22Rv1 (cell line): ENCODE data around the gene OTUD5.
"Not testable (repeated sequence)": the region's sequence is repeated elsewhere in the genome, so short reads cannot be mapped to it uniquely, and the experiment has no call there.

Experiments used
- H3K27ac ChIP-seq: fragments of 450-650 bp; 2 replicates; pipeline ENCODE4 v1.5.1; 2017
- CTCF ChIP-seq: fragments of 450-650 bp; IDR thresholded peaks from 2 replicates; pipeline ENCODE4 v1.5.1; 2017; ENCODE audit warnings: mild to moderate bottlenecking
- ZFX ChIP-seq: fragments of 450-650 bp; IDR thresholded peaks from 2 replicates; pipeline ENCODE4 v1.6.1; 2017; ENCODE audit warnings: antibody characterized with exemption, borderline replicate concordance

OTUD5 gene

GRCh38 chrX:48983081-48983480 lies 25.7 kb upstream of the OTUD5 start:
- TF ChIP-seq CTCF (no peak), ZFX (no peak)
- no peak overlapping the region for H3K27ac ChIP-seq

GRCh38 chrX:48981178-48981577 lies 23.8 kb upstream of the OTUD5 start:
- H3K27ac ChIP-seq: no peak overlapping the region
- TF ChIP-seq ZFX (no peak), CTCF (no peak)

GRCh38 chrX:48980341-48980740 lies 22.9 kb upstream of the OTUD5 start:
- H3K27ac ChIP-seq: not testable (repeated sequence)

- TF ChIP-seq ZFX (no peak), CTCF (no peak)
- H3K27ac ChIP-seq: no peak overlapping the region
Observed at GRCh38 chrX:48978226-48978625, 20.8 kb upstream of the OTUD5 start.

GRCh38 chrX:48976086-48976485 lies 18.7 kb upstream of the OTUD5 start:
- TF ChIP-seq ZFX: no peak
- no peak overlapping the region for H3K27ac ChIP-seq

- H3K27ac ChIP-seq: no peak overlapping the region
- TF ChIP-seq ZFX (no peak), CTCF (no peak)
Observed at GRCh38 chrX:48975541-48975940, 18.1 kb upstream of the OTUD5 start.

GRCh38 chrX:48975041-48975440 lies 17.6 kb upstream of the OTUD5 start:
- TF ChIP-seq CTCF (no peak), ZFX (no peak)
- no peak overlapping the region for H3K27ac ChIP-seq

GRCh38 chrX:48974574-48974973 lies 17.2 kb upstream of the OTUD5 start:
- no peak overlapping the region for H3K27ac ChIP-seq
- TF ChIP-seq ZFX (no peak), CTCF (no peak)
